WTC11 (cell line): Measurements from ENCODE around the gene U2AF1L4. TPM values are rescaled to one million over a fixed set of nuclear protein-coding genes. Genes with fewer than 3 reads are reported as not detected.

Source experiments
- CREM ChIP-seq: sonication (generic); formaldehyde crosslinking; IDR thresholded peaks from 2 replicates; pipeline ENCODE4 v1.8.1; 2022; ENCODE audit warnings: mild to moderate bottlenecking, missing genetic modification reagents, moderate library complexity
- ETV6 ChIP-seq: sonication (generic); formaldehyde crosslinking; IDR thresholded peaks from 2 replicates; pipeline ENCODE4 v1.8.1; 2022; ENCODE audit warnings: mild to moderate bottlenecking, missing genetic modification reagents
- PRRX2 ChIP-seq: fragments of 250-450 bp; sonication (Bioruptor Pico); IDR thresholded peaks from 2 replicates; pipeline ENCODE4 v1.8.0; 2021; ENCODE audit warnings: mild to moderate bottlenecking
- RELA ChIP-seq: sonication (generic); formaldehyde crosslinking; IDR thresholded peaks from 2 replicates; pipeline ENCODE4 v1.8.1; 2022; ENCODE audit warnings: missing genetic modification reagents, mild to moderate bottlenecking, borderline replicate concordance
- RORB ChIP-seq: fragments of 250-450 bp; sonication (Bioruptor Pico); IDR thresholded peaks from 2 replicates; pipeline ENCODE4 v1.9.0; 2021; ENCODE audit warnings: mild to moderate bottlenecking
- ZNF263 ChIP-seq: sonication (generic); formaldehyde crosslinking; IDR thresholded peaks from 2 replicates; pipeline ENCODE4 v1.8.1; 2022; ENCODE audit warnings: low read depth, mild to moderate bottlenecking, moderate library complexity, missing genetic modification reagents
- total RNA-seq: library from RNA; stranded (reverse); gene quantifications from 3 replicates; pipeline ENCODE4 v1.2.3, GENCODE V29; 2021
- TF ChIP-seq, protein P1 (sequence below): fragments of 250-450 bp; sonication (Bioruptor Pico); IDR thresholded peaks from 2 replicates; pipeline ENCODE4 v1.9.0; 2021; ENCODE audit warnings: mild to moderate bottlenecking
- TF ChIP-seq, protein P2 (sequence below): sonication (generic); formaldehyde crosslinking; IDR thresholded peaks from 2 replicates; pipeline ENCODE4 v1.8.0; 2023; ENCODE audit warnings: missing genetic modification reagents
- TF ChIP-seq, protein P3 (sequence below): sonication (generic); formaldehyde crosslinking; IDR thresholded peaks from 2 replicates; pipeline ENCODE4 v1.8.1; 2023; ENCODE audit warnings: mild to moderate bottlenecking, missing genetic modification reagents
- TF ChIP-seq, protein P4 (sequence below): sonication (generic); formaldehyde crosslinking; IDR thresholded peaks from 2 replicates; pipeline ENCODE4 v1.8.0; 2023; ENCODE audit warnings: mild to moderate bottlenecking, missing genetic modification reagents
- TF ChIP-seq, protein P5 (sequence below): sonication (generic); formaldehyde crosslinking; IDR thresholded peaks from 2 replicates; pipeline ENCODE4 v1.8.1; 2022; ENCODE audit warnings: low read depth, mild to moderate bottlenecking, moderate library complexity, missing genetic modification reagents, borderline replicate concordance
- TF ChIP-seq, protein P6 (sequence below): fragments of 250-450 bp; sonication (Bioruptor Pico); IDR thresholded peaks from 2 replicates; pipeline ENCODE4 v1.9.0; 2021; ENCODE audit warnings: mild to moderate bottlenecking, borderline replicate concordance

The U2AF1L4 gene
- total RNA-seq, 1 experiment from 2014 or later: 20.9 TPM

DNA sequence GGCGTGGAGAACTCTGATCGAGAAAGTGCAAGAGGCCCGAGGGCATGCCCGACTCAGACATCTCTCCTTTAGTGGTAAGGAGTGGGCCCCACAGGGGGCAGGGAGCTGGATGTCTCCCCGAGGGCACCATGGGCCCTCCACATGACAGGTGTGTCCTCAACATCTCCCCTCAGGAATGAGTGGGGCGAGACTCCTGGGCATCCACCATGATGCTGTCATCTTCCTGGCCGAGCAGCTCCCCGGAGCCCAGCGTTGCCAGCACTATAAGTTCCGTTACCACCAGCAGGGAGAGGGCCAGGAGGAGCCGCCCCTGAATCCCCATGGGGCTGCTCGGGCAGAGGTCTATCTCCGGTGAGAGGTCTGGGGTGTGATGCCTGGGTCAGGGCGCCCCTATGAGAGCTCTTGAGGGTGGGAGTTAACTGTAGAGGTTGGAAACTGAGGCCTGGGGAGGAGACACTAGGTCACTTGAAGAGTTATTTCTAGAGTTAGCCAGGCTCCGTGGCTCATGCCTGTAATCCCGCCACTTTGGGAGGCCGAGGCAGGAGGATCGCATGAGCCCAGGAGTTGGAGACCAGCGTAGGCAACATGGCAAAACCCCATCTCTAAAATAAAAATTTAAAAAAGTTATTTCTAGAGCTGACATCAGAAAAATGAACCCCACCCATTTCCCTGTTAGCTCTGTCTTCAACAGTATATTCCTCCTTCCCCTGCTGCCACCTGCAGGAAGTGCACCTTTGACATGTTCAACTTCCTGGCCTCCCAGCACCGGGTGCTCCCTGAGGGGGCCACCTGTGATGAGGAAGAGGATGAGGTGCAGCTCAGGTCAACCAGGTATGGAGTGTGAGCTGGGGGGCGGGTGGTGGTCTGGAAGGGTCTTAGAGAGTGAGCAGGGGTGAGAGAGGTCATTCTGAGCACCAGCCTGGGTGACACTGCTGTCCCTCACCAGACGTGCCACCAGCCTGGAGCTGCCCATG, 8.0 kb downstream of the U2AF1L4 start (continued):
- TF ChIP-seq, protein P1, sequence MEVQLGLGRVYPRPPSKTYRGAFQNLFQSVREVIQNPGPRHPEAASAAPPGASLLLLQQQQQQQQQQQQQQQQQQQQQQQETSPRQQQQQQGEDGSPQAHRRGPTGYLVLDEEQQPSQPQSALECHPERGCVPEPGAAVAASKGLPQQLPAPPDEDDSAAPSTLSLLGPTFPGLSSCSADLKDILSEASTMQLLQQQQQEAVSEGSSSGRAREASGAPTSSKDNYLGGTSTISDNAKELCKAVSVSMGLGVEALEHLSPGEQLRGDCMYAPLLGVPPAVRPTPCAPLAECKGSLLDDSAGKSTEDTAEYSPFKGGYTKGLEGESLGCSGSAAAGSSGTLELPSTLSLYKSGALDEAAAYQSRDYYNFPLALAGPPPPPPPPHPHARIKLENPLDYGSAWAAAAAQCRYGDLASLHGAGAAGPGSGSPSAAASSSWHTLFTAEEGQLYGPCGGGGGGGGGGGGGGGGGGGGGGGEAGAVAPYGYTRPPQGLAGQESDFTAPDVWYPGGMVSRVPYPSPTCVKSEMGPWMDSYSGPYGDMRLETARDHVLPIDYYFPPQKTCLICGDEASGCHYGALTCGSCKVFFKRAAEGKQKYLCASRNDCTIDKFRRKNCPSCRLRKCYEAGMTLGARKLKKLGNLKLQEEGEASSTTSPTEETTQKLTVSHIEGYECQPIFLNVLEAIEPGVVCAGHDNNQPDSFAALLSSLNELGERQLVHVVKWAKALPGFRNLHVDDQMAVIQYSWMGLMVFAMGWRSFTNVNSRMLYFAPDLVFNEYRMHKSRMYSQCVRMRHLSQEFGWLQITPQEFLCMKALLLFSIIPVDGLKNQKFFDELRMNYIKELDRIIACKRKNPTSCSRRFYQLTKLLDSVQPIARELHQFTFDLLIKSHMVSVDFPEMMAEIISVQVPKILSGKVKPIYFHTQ: no peak
- TF ChIP-seq RELA (CRISPR knock-in tag) (no peak), PRRX2 (CRISPR knock-in tag) (no peak), ZNF263 (no peak), CREM (CRISPR knock-in tag) (no peak), RORB (CRISPR knock-in tag) (no peak), ETV6 (CRISPR knock-in tag) (no peak)
- TF ChIP-seq, protein P2, sequence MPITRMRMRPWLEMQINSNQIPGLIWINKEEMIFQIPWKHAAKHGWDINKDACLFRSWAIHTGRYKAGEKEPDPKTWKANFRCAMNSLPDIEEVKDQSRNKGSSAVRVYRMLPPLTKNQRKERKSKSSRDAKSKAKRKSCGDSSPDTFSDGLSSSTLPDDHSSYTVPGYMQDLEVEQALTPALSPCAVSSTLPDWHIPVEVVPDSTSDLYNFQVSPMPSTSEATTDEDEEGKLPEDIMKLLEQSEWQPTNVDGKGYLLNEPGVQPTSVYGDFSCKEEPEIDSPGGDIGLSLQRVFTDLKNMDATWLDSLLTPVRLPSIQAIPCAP (CRISPR knock-in tag): no peak
- TF ChIP-seq, protein P3, sequence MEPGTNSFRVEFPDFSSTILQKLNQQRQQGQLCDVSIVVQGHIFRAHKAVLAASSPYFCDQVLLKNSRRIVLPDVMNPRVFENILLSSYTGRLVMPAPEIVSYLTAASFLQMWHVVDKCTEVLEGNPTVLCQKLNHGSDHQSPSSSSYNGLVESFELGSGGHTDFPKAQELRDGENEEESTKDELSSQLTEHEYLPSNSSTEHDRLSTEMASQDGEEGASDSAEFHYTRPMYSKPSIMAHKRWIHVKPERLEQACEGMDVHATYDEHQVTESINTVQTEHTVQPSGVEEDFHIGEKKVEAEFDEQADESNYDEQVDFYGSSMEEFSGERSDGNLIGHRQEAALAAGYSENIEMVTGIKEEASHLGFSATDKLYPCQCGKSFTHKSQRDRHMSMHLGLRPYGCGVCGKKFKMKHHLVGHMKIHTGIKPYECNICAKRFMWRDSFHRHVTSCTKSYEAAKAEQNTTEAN (CRISPR knock-in tag): no peak
- TF ChIP-seq, protein P4, sequence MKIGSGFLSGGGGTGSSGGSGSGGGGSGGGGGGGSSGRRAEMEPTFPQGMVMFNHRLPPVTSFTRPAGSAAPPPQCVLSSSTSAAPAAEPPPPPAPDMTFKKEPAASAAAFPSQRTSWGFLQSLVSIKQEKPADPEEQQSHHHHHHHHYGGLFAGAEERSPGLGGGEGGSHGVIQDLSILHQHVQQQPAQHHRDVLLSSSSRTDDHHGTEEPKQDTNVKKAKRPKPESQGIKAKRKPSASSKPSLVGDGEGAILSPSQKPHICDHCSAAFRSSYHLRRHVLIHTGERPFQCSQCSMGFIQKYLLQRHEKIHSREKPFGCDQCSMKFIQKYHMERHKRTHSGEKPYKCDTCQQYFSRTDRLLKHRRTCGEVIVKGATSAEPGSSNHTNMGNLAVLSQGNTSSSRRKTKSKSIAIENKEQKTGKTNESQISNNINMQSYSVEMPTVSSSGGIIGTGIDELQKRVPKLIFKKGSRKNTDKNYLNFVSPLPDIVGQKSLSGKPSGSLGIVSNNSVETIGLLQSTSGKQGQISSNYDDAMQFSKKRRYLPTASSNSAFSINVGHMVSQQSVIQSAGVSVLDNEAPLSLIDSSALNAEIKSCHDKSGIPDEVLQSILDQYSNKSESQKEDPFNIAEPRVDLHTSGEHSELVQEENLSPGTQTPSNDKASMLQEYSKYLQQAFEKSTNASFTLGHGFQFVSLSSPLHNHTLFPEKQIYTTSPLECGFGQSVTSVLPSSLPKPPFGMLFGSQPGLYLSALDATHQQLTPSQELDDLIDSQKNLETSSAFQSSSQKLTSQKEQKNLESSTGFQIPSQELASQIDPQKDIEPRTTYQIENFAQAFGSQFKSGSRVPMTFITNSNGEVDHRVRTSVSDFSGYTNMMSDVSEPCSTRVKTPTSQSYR (CRISPR knock-in tag): no peak
- TF ChIP-seq, protein P5, sequence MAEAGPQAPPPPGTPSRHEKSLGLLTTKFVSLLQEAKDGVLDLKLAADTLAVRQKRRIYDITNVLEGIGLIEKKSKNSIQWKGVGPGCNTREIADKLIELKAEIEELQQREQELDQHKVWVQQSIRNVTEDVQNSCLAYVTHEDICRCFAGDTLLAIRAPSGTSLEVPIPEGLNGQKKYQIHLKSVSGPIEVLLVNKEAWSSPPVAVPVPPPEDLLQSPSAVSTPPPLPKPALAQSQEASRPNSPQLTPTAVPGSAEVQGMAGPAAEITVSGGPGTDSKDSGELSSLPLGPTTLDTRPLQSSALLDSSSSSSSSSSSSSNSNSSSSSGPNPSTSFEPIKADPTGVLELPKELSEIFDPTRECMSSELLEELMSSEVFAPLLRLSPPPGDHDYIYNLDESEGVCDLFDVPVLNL (CRISPR knock-in tag): no peak
- TF ChIP-seq, protein P6, sequence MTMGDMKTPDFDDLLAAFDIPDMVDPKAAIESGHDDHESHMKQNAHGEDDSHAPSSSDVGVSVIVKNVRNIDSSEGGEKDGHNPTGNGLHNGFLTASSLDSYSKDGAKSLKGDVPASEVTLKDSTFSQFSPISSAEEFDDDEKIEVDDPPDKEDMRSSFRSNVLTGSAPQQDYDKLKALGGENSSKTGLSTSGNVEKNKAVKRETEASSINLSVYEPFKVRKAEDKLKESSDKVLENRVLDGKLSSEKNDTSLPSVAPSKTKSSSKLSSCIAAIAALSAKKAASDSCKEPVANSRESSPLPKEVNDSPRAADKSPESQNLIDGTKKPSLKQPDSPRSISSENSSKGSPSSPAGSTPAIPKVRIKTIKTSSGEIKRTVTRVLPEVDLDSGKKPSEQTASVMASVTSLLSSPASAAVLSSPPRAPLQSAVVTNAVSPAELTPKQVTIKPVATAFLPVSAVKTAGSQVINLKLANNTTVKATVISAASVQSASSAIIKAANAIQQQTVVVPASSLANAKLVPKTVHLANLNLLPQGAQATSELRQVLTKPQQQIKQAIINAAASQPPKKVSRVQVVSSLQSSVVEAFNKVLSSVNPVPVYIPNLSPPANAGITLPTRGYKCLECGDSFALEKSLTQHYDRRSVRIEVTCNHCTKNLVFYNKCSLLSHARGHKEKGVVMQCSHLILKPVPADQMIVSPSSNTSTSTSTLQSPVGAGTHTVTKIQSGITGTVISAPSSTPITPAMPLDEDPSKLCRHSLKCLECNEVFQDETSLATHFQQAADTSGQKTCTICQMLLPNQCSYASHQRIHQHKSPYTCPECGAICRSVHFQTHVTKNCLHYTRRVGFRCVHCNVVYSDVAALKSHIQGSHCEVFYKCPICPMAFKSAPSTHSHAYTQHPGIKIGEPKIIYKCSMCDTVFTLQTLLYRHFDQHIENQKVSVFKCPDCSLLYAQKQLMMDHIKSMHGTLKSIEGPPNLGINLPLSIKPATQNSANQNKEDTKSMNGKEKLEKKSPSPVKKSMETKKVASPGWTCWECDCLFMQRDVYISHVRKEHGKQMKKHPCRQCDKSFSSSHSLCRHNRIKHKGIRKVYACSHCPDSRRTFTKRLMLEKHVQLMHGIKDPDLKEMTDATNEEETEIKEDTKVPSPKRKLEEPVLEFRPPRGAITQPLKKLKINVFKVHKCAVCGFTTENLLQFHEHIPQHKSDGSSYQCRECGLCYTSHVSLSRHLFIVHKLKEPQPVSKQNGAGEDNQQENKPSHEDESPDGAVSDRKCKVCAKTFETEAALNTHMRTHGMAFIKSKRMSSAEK (CRISPR knock-in tag): no peak
